ENCODE data around the gene MB. TPM values are rescaled to one million over a fixed set of nuclear protein-coding genes. Genes with fewer than 3 reads are reported as not detected.
A peak's percentile ranks its signal among the peaks of the same experiment; 100 is the strongest.

The MB gene
- total and polyA plus RNA-seq, 9 of the 15 experiments (the other 6 are each of a cell fraction or from before 2014, with no cell fraction given): not detected

DNA sequence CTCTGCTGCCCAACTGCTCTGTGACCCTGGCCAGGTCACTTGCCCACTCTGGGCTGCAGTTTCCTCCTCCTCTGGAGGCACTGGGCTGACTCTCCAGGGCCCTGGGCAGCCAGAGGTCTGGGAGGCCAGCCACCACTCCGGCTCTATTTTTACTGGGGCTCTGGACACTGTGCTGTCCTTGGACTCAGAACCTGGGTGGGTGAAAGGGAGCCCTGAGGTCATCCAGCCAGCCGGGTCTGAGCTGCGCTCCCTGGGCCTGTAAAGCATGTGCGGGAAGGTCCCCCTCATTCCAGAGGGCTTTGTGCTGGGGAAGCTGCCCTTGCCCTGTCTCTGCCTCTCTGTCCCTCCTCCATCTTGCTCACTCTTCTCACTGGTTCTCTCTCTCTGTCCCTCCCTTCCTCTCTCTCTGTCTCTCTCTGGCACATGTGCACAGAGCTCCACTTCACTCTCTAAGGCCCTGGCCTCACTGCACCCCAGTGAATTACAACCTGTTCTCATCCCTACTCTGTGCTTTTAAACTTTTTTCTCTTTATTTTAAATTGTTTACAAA, 24.6 kb downstream of the MB start:
- BruUV-seq (replicated peaks): no TSS peak
- peak overlapping the region in 1 of 2 experiments; percentile 9; a peak in 1 of 4 replicates for H3K9ac ChIP-seq (ENCODE audit: insufficient read depth in 1 of 2, low read depth in 2 of 2, low read length in 2 of 2)
- FAIRE-seq (no peak), DNase-seq (ENCODE audit: extremely low read depth in 1 of 4, low spot score in 3 of 4) (no peak), ATAC-seq (no peak)
- ChIA-PET POLR2A (no interaction called here), CTCF (ENCODE audit: low intra/inter-chr PET ratio) (no interaction called here)
- in situ Hi-C loops (cut with MboI): no loop called here
- no peak overlapping the region for H3K4me2 ChIP-seq (ENCODE audit: insufficient read depth, low read length)
- no peak overlapping the region for H3K27ac ChIP-seq (ENCODE audit: extremely low read depth, low read depth, low read length)
- no peaks in the 10 kb centered on the region for H3K9me1 ChIP-seq (ENCODE audit: control insufficient read depth, insufficient read depth, low read length)
- no peaks in the 10 kb centered on the region for H3K36me3 ChIP-seq (ENCODE audit: control insufficient read depth, insufficient read depth, low read length)
- H3K4me1 ChIP-seq (replicated peaks in 1 of 2; ENCODE audit: control insufficient read depth in 2 of 2, insufficient read depth in 2 of 2, low read length in 2 of 2): peaks cover 5 to 6% of the 10 kb centered on the region in 2 experiments; a peak in 4 of 5 replicates
- H3K4me3 ChIP-seq: no peak overlapping the region
- no peaks in the 10 kb centered on the region for H3K79me2 ChIP-seq (ENCODE audit: control insufficient read depth, insufficient read depth, low read length)
- WGBS (ENCODE audit: insufficient coverage, low coverage, missing lambda C conversion rate): 13% methylated on average over 4 of the region's 4 CpGs
- H2AFZ ChIP-seq (ENCODE audit: low read depth, low read length): no peak overlapping the region
- intact Hi-C loops (cut with micrococcal nuclease): no loop called here
- TF ChIP-seq SMAD1 (IDR thresholded peaks at IDR 0.05; ENCODE audit: low read depth, low read length, partially characterized antibody) (no peak), FOXK2 (conservative IDR thresholded peaks at IDR 0.05 in 1 of 2, IDR thresholded peaks at IDR 0.05 in 1 of 2; ENCODE audit: low read depth in 2 of 2) (no peak), HNRNPL (IDR thresholded peaks at IDR 0.05; ENCODE audit: low read depth, low read length) (no peak)
- H3K27me3 ChIP-seq (ENCODE audit: control insufficient read depth in 2 of 2, insufficient read depth in 2 of 2, low read length in 2 of 2): peaks cover 0 to under 1% of the 10 kb centered on the region in 2 experiments; a peak in 1 of 5 replicates
- H3K9me3 ChIP-seq (replicated peaks; ENCODE audit: control insufficient read depth, insufficient read depth, low read depth, low read length): no peaks in the 10 kb centered on the region
- no peaks in the 10 kb centered on the region for H4K20me1 ChIP-seq (replicated peaks; ENCODE audit: control insufficient read depth, insufficient read depth, low read length)

DNA sequence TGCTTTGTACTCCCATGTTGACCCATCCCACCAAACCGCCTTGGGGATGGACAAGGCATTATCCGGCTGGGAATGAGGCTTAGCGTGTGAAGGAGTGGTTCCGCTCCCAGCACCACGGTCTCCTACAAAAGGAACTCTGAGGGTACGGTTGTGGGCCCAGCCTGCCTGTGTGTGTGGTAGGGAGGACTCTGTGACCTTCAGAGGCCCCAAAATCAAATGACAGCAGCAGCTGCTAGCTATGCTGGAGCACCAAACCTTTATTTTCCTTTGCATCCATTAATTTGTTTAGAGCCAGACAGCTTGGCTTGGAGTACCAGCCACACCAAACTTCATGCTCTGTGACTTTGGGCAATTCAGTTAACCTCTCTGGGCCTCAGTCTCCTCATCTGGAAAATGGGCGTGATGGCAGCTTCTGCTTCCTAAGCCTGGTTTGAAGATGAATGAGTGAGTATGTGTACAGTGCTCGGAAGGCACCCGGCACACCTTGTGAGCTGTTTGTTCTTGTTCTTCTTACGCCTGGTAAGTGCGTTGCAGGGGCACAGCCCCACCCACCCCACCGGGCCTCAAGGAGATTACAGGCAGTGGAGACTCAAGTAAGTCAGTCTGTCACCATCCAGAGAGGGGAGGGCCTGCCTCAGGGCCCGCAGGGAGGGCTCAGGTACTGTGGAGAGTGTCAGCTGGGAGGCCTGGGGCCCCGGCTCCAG, 25.3 kb downstream of the MB start:
- Histone ChIP-seq H3K27me3 (ENCODE audit: control insufficient read depth in 2 of 2, insufficient read depth in 2 of 2, low read length in 2 of 2) (no peaks in the 10 kb centered on the region; a peak in 1 of 5 replicates), H3K4me1 (replicated peaks in 1 of 2; ENCODE audit: control insufficient read depth in 2 of 2, insufficient read depth in 2 of 2, low read length in 2 of 2) (peaks cover 5 to 6% of the 10 kb centered on the region in 2 experiments; a peak in 4 of 5 replicates), H2AFZ (ENCODE audit: low read depth, low read length) (no peak overlapping the region), H3K9me1 (ENCODE audit: control insufficient read depth, insufficient read depth, low read length) (no peaks in the 10 kb centered on the region), H3K9me3 (replicated peaks; ENCODE audit: control insufficient read depth, insufficient read depth, low read depth, low read length) (no peaks in the 10 kb centered on the region), H3K4me2 (ENCODE audit: insufficient read depth, low read length) (no peak overlapping the region), H3K4me3 (no peak overlapping the region), H3K27ac (ENCODE audit: extremely low read depth, low read depth, low read length) (no peak overlapping the region), H4K20me1 (replicated peaks; ENCODE audit: control insufficient read depth, insufficient read depth, low read length) (no peaks in the 10 kb centered on the region), H3K36me3 (ENCODE audit: control insufficient read depth, insufficient read depth, low read length) (no peaks in the 10 kb centered on the region), H3K79me2 (ENCODE audit: control insufficient read depth, insufficient read depth, low read length) (no peaks in the 10 kb centered on the region), H3K9ac (ENCODE audit: insufficient read depth in 1 of 2, low read depth in 2 of 2, low read length in 2 of 2) (no peak overlapping the region; a peak in 1 of 4 replicates)
- intact Hi-C loops (cut with micrococcal nuclease): no loop called here
- in situ Hi-C loops (cut with MboI): no loop called here
- WGBS (ENCODE audit: insufficient coverage, low coverage, missing lambda C conversion rate): 41% methylated on average over 10 of the region's 14 CpGs
- ChIA-PET CTCF (ENCODE audit: low intra/inter-chr PET ratio) (no interaction called here), POLR2A (no interaction called here)
- no TSS peak for BruUV-seq (replicated peaks)
- FAIRE-seq (no peak), DNase-seq (ENCODE audit: extremely low read depth in 1 of 4, low spot score in 3 of 4) (no peak), ATAC-seq (no peak)
- no peak for TF ChIP-seq NR4A1 (CRISPR knock-in tag; IDR thresholded peaks at IDR 0.05)
- TF ChIP-seq NR4A1 (tag; IDR thresholded peaks at IDR 0.05): no peak
- TF ChIP-seq E2F3 (CRISPR knock-in tag; IDR thresholded peaks at IDR 0.05): no peak
- no peak for TF ChIP-seq TBL1XR1 (IDR thresholded peaks at IDR 0.05; ENCODE audit: low read length in 2 of 2)
- no peak for TF ChIP-seq LEF1 (IDR thresholded peaks at IDR 0.05)
- TF ChIP-seq, protein P1, sequence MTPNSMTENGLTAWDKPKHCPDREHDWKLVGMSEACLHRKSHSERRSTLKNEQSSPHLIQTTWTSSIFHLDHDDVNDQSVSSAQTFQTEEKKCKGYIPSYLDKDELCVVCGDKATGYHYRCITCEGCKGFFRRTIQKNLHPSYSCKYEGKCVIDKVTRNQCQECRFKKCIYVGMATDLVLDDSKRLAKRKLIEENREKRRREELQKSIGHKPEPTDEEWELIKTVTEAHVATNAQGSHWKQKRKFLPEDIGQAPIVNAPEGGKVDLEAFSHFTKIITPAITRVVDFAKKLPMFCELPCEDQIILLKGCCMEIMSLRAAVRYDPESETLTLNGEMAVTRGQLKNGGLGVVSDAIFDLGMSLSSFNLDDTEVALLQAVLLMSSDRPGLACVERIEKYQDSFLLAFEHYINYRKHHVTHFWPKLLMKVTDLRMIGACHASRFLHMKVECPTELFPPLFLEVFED (CRISPR knock-in tag; conservative IDR thresholded peaks at IDR 0.05): no peak
- TF ChIP-seq, protein P2, sequence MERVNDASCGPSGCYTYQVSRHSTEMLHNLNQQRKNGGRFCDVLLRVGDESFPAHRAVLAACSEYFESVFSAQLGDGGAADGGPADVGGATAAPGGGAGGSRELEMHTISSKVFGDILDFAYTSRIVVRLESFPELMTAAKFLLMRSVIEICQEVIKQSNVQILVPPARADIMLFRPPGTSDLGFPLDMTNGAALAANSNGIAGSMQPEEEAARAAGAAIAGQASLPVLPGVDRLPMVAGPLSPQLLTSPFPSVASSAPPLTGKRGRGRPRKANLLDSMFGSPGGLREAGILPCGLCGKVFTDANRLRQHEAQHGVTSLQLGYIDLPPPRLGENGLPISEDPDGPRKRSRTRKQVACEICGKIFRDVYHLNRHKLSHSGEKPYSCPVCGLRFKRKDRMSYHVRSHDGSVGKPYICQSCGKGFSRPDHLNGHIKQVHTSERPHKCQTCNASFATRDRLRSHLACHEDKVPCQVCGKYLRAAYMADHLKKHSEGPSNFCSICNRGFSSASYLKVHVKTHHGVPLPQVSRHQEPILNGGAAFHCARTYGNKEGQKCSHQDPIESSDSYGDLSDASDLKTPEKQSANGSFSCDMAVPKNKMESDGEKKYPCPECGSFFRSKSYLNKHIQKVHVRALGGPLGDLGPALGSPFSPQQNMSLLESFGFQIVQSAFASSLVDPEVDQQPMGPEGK (CRISPR knock-in tag; IDR thresholded peaks at IDR 0.05; ENCODE audit: borderline replicate concordance): no peak
- peak in 1 of 2 experiments; percentile 39; a peak in 1 of 4 replicates for TF ChIP-seq KDM1A (IDR thresholded peaks at IDR 0.05)
- TF ChIP-seq CBFB (CRISPR knock-in tag; IDR thresholded peaks at IDR 0.05): no peak
- TF ChIP-seq ZNF431 (CRISPR knock-in tag; IDR thresholded peaks at IDR 0.05): no peak
